NB4 (cell line): ENCODE data around the gene MEF2B.

Experiments used
- DNase-seq: peaks from one replicate; pipeline ENCODE4 v3.0.0; 2010; ENCODE audit warnings: low read depth
- H3K4me3 ChIP-seq: one replicate; pipeline ENCODE4 v1.5.1; 2011; ENCODE audit warnings: mild to moderate bottlenecking, low read depth, low read length, moderate library complexity
- CTCF ChIP-seq: IDR thresholded peaks from one replicate; pipeline ENCODE4 v1.5.1; 2012; ENCODE audit warnings: low read depth, low read length
- MAX ChIP-seq: IDR thresholded peaks from 2 replicates; pipeline ENCODE4 v1.6.1; 2011; ENCODE audit warnings: low read depth, low read length
- MYC ChIP-seq: IDR thresholded peaks from 2 replicates; pipeline ENCODE4 v1.6.1; 2011; ENCODE audit warnings: low read depth, low read length
- POLR2A ChIP-seq: IDR thresholded peaks from 2 replicates; pipeline ENCODE4 v1.6.1; 2011; ENCODE audit warnings: mild to moderate bottlenecking; ENCODE audit not compliant: insufficient read length; ENCODE audit errors: extremely low read depth

The MEF2B gene

GRCh38 chr19:19170873-19171672 is 1.0 kb upstream of the MEF2B start:
- no peak for TF ChIP-seq POLR2A
- no peak for TF ChIP-seq MAX
- no peak for TF ChIP-seq CTCF
- TF ChIP-seq MYC, result no peak
- DNase-seq, result no peak
- H3K4me3 ChIP-seq, result no peak overlapping the region

DNA sequence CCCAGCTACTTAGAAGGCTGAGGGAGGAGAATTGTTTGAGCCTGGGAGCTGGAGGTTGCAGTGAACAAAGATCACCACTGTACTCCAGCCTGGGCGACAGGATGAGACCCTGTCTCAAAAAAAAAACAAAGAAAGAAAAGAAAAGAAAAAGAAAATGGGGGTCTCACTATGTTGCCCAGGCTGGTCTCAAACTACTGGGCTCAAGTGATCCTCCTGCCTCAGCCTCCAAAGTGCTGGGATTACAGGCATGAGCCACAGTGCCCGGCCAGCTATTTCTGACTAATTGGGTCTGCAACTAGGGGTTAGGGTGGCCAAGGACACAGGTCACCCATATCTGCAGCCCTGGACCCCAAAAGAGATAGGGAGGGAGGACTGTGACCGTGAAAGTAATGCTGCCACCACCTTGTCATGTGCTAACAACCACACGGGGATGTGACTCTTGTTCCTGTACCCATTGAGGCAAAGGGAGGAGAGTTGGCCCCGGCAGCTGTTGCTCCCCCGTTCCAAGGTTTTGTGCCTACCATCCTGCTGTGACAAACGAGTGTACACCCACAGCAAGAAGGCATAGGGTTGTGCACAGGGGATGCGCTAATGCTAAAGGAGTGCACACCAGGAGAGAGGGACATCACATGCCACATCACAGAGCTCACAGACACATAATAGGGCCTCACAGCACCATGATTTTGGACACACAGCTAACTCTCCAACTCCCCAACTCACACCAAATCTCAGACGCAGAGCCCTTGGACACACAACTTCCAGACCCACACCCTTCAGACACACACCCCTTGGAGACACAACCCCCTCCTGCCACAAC is 619 bp downstream of the MEF2B start:
- TF ChIP-seq POLR2A, result no peak
- TF ChIP-seq MAX, result no peak
- TF ChIP-seq MYC, result no peak
- TF ChIP-seq CTCF, result no peak
- no peak for DNase-seq
- H3K4me3 ChIP-seq, result no peak overlapping the region

DNA sequence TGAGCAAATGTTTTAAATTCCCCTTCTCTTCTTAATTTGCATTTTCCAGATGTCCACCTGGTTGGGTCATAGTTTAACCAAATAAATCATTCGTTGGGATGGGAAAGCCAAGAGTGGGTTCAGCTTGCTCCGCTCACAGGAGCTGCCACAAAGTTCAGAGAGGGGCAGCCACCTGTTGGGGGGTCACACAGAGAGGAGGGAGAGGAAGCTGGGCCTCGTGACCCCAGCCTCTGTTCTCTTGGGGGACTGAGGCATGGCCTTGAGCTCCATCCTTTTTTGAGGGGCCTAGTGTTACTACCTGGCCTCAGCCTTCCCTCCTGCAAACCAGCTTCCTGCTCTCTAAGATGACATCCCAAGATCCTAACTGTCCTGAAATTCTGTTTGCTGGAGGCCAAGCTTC is 2.5 kb downstream of the MEF2B start:
- no peak for DNase-seq
- TF ChIP-seq POLR2A (no peak), MYC (no peak), MAX (no peak), CTCF (no peak)
- H3K4me3 ChIP-seq, result no peak overlapping the region

DNA sequence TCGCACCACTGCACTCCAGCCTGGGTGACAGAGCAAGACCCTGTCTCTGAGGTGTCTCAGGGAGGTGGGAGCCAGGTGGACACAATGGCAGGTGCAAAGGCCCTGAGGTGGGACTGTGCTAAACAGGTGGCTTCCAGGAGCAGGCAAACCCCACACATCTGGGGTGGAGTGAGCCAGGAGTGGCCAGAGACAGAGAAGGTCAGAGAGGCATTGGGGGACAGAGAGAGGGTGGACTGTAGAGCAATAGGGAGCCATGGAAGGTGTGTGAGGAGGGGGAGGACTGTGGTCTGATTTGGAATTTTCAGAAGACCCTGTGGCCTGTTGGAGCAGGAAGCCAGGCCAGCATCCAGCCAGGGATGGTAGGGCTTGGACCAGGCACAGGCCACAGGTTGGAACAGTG is 4.7 kb downstream of the MEF2B start:
- DNase-seq, result no peak
- H3K4me3 ChIP-seq, result no peak overlapping the region
- TF ChIP-seq MAX, result no peak
- no peak for TF ChIP-seq MYC
- TF ChIP-seq CTCF, result no peak
- no peak for TF ChIP-seq POLR2A

GRCh38 chr19:19162495-19162894 is 7.6 kb downstream of the MEF2B start:
- no peak for DNase-seq
- no peak overlapping the region for H3K4me3 ChIP-seq
- TF ChIP-seq MYC (no peak), CTCF (no peak), MAX (no peak), POLR2A (no peak)
